ENCODE measurements around the gene MAP7.

DNA sequence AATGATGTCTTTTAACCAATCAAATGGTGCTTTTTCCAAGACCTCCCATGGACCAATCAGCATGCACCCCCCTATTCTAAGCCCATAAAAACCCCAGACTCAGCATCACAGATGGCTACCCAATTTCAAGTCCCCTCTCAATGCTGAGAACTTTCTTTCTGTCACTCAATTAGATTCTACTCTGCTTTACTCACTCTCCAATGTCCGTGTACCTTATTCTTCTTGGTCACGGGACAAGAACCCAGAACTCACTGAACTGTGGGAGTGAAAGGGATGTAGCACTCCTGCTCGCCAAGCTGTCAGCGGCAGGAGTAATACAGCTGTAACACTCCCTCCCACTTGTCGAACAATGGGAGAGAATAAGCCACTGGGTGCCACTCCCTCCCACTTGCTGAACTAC, 20.8 kb upstream of the MAP7 start:
- TF ChIP-seq CTCF (IDR thresholded peaks at IDR 0.05) = no peak
- TF ChIP-seq POLR2A (IDR thresholded peaks at IDR 0.05) = no peak
